ENCODE data around the gene ZNF490.
"Not testable (repeated sequence)": the region's sequence is repeated elsewhere in the genome, so short reads cannot be mapped to it uniquely, and the experiment has no call there.

ZNF490 gene

GRCh38 chr19:12610540-12611360 is at the start of gene ZNF490, which contains the start of gene ZNF791:
TSS of gene ZNF490 (minus strand) at chr19:12610813. CDS start at chr19:12610680, 133 bp downstream.
TSS of gene ZNF791 (plus strand) at chr19:12610920. CDS start at chr19:12611080, 160 bp downstream.
- peak; percentile 94 for DNase-seq (ENCODE audit: low read depth)

- DNase-seq (ENCODE audit: low read depth), result no peak
Measured at GRCh38 chr19:12657966-12658365, 47.4 kb upstream of the ZNF490 start.

- no peak for DNase-seq (ENCODE audit: low read depth)
Measured at GRCh38 chr19:12656899-12657571, 46.4 kb upstream of the ZNF490 start.

GRCh38 chr19:12655546-12655945 is 44.9 kb upstream of the ZNF490 start:
- no peak for DNase-seq (ENCODE audit: low read depth)

- DNase-seq (ENCODE audit: low read depth), result no peak
Measured at GRCh38 chr19:12652219-12652618, 41.6 kb upstream of the ZNF490 start.

- DNase-seq (ENCODE audit: low read depth), result no peak
Measured at GRCh38 chr19:12649941-12650340, 39.3 kb upstream of the ZNF490 start.

- DNase-seq (ENCODE audit: low read depth), result no peak
Measured at GRCh38 chr19:12648088-12648487, 37.5 kb upstream of the ZNF490 start.

GRCh38 chr19:12647490-12648071 is 37.0 kb upstream of the ZNF490 start:
- DNase-seq (ENCODE audit: low read depth), result no peak

- DNase-seq (ENCODE audit: low read depth), result no peak
Measured at GRCh38 chr19:12647047-12647446, 36.4 kb upstream of the ZNF490 start.

GRCh38 chr19:12646551-12646950 is 35.9 kb upstream of the ZNF490 start:
- no peak for DNase-seq (ENCODE audit: low read depth)

GRCh38 chr19:12643716-12644115 is 33.1 kb upstream of the ZNF490 start:
- not testable (repeated sequence) for DNase-seq (ENCODE audit: low read depth)

- DNase-seq (ENCODE audit: low read depth), result no peak
Measured at GRCh38 chr19:12642506-12642905, 31.9 kb upstream of the ZNF490 start.

- no peak for DNase-seq (ENCODE audit: low read depth)
Measured at GRCh38 chr19:12641456-12641855, 30.8 kb upstream of the ZNF490 start.

GRCh38 chr19:12639901-12640613 is 29.4 kb upstream of the ZNF490 start:
- peak; percentile 58 for DNase-seq (ENCODE audit: low read depth)

- no peak for DNase-seq (ENCODE audit: low read depth)
Measured at GRCh38 chr19:12638611-12639182, 28.1 kb upstream of the ZNF490 start.

- DNase-seq (ENCODE audit: low read depth), result no peak
Measured at GRCh38 chr19:12636631-12637030, 26.0 kb upstream of the ZNF490 start.

GRCh38 chr19:12629215-12629614 is 18.6 kb upstream of the ZNF490 start:
- DNase-seq (ENCODE audit: low read depth), result no peak

- DNase-seq (ENCODE audit: low read depth), result no peak
Measured at GRCh38 chr19:12628040-12629022, 17.7 kb upstream of the ZNF490 start.

- no peak for DNase-seq (ENCODE audit: low read depth)
Measured at GRCh38 chr19:12626958-12627357, 16.3 kb upstream of the ZNF490 start.

GRCh38 chr19:12623361-12624031 is 12.9 kb upstream of the ZNF490 start:
- no peak for DNase-seq (ENCODE audit: low read depth)

Measured in T-helper 22 cell (primary cell).